ENCODE measurements around the gene GABRR3. TPM values are rescaled to one million over a fixed set of nuclear protein-coding genes. Genes with fewer than 3 reads are reported as not detected.

Gene GABRR3
- total RNA-seq, 2 donors from 2014 or later: 0.34 TPM; not detected in 1

GRCh38 chr3:98025392-98025945, 9.6 kb downstream of the GABRR3 start:
- no peak overlapping the region for H3K27ac ChIP-seq
- intact Hi-C loops (cut with DNase I): no loop called here
- no peaks in the 10 kb centered on the region for H3K4me1 ChIP-seq (replicated peaks)
- H3K27me3 ChIP-seq (replicated peaks; ENCODE audit: insufficient read depth): no peaks in the 10 kb centered on the region
- no peaks in the 10 kb centered on the region for H3K36me3 ChIP-seq
- 95% methylated on average over 4 of the region's 4 CpGs for WGBS
- H3K9me3 ChIP-seq: no peaks in the 10 kb centered on the region
- no peak overlapping the region for H3K4me3 ChIP-seq
- no peak for DNase-seq (ENCODE audit: low spot score)
- no peak for TF ChIP-seq POLR2AphosphoS5 (IDR thresholded peaks at IDR 0.05)
- no peak for TF ChIP-seq POLR2A (IDR thresholded peaks at IDR 0.05)
- no peak for TF ChIP-seq CTCF (IDR thresholded peaks at IDR 0.05)

DNA sequence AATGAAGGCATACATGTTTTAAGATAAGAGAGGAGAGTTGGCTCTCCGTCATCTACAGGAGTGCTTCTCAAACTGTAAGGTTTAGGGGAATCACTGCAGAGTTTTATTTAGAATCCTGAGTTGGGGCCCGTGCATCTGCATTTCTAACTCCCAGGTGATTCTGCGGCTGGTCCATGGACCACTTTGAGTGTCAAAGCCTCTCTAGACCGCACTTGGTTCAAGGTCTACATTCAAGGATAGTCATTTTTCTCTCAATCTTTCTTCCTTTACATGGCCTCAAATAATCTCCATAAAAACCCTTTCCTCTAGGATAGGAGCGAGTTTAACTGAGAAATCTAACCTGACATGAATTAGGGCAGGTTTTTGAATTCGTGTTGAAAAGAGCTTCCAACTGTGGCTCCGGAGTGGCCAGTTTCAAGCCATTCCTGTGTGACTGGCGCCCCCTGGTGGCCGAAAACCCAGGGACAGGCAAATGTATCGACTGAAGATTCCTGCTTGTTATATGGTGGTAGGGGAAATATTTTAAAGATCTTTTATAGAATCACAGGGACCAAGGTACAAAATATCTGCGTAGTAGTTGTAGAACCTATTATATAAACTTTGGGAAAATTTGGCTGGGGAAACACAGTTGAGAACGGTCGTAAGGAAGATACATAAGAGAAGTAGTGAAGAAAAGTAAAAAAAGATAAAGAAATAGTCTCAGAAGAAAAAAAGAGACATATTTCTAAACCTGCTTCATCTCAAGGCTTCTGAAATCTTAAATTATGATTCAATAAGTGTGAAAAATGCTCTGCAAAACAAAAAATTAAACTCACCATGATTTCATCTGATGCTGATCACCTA, 11.9 kb downstream of the GABRR3 start:
- peak; percentile 23 for TF ChIP-seq POLR2AphosphoS5 (IDR thresholded peaks at IDR 0.05)
- peak; percentile 90 to 100 (median 96) for TF ChIP-seq CTCF (IDR thresholded peaks at IDR 0.05)
- no peak for TF ChIP-seq POLR2A (IDR thresholded peaks at IDR 0.05)
- Histone ChIP-seq H3K4me3 (no peak overlapping the region), H3K36me3 (no peaks in the 10 kb centered on the region), H3K27ac (no peak overlapping the region), H3K27me3 (replicated peaks; ENCODE audit: insufficient read depth) (no peaks in the 10 kb centered on the region), H3K9me3 (no peaks in the 10 kb centered on the region), H3K4me1 (replicated peaks) (no peaks in the 10 kb centered on the region)
- intact Hi-C loops (cut with DNase I): loop anchor here (2.0 kb wide), 1 partner anchor 230 kb away; no protein-coding TSS in a partner anchor
- peak; percentile 85 for DNase-seq (ENCODE audit: low spot score)
- WGBS: 33% methylated on average over 13 of the region's 13 CpGs

- intact Hi-C loops (cut with DNase I): loop anchor here (2.0 kb wide), 1 partner anchor 229 kb away; no protein-coding TSS in a partner anchor
Measured at GRCh38 chr3:98021830-98022560, 13.1 kb downstream of the GABRR3 start.

GRCh38 chr3:98020412-98020811, 14.7 kb downstream of the GABRR3 start:
- WGBS: 91% methylated on average over 4 of the region's 4 CpGs
- no peaks in the 10 kb centered on the region for H3K27me3 ChIP-seq (replicated peaks; ENCODE audit: insufficient read depth)
- no peak for DNase-seq (ENCODE audit: low spot score)
- H3K4me1 ChIP-seq (replicated peaks): no peaks in the 10 kb centered on the region
- intact Hi-C loops (cut with DNase I): no loop called here
- no peak overlapping the region for H3K27ac ChIP-seq
- H3K9me3 ChIP-seq: no peaks in the 10 kb centered on the region
- TF ChIP-seq CTCF (IDR thresholded peaks at IDR 0.05): no peak
- no peak for TF ChIP-seq POLR2A (IDR thresholded peaks at IDR 0.05)
- TF ChIP-seq POLR2AphosphoS5 (IDR thresholded peaks at IDR 0.05): no peak
- H3K4me3 ChIP-seq: no peak overlapping the region
- no peaks in the 10 kb centered on the region for H3K36me3 ChIP-seq

More at GRCh38 chr3:98021830-98022560, 13.1 kb downstream of the GABRR3 start:
- no peaks in the 10 kb centered on the region for H3K36me3 ChIP-seq
- TF ChIP-seq CTCF (IDR thresholded peaks at IDR 0.05) (no peak), POLR2AphosphoS5 (IDR thresholded peaks at IDR 0.05) (no peak), POLR2A (IDR thresholded peaks at IDR 0.05) (no peak)
- no peaks in the 10 kb centered on the region for H3K9me3 ChIP-seq
- no peak overlapping the region for H3K27ac ChIP-seq
- DNase-seq (ENCODE audit: low spot score): no peak
- H3K27me3 ChIP-seq (replicated peaks; ENCODE audit: insufficient read depth): no peaks in the 10 kb centered on the region
- no peaks in the 10 kb centered on the region for H3K4me1 ChIP-seq (replicated peaks)
- no peak overlapping the region for H3K4me3 ChIP-seq
- 52% methylated on average over 5 of the region's 5 CpGs for WGBS

All from prostate gland (tissue), 2 donors.